Measurements from ENCODE around the gene MED26.

DNA sequence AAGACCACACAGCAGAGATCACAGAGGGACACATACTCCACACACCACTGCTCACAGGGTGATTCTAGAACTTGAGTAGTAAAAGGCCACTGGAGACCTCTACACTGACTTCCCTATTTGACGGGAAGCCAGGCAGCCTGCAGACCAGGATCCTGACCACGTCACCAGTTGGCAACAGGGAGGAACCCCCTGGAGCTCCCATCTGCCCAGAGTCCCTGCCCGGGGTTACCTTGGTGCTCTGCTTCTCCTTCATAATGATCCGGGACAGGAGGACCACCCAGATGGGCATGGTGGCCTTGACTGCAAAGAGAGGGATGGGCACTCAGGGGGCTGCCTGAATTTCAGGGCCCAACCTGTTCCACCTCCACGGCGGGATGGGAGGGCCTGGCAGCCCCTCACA, 56.7 kb downstream of the MED26 start:
- TF ChIP-seq, protein P1, sequence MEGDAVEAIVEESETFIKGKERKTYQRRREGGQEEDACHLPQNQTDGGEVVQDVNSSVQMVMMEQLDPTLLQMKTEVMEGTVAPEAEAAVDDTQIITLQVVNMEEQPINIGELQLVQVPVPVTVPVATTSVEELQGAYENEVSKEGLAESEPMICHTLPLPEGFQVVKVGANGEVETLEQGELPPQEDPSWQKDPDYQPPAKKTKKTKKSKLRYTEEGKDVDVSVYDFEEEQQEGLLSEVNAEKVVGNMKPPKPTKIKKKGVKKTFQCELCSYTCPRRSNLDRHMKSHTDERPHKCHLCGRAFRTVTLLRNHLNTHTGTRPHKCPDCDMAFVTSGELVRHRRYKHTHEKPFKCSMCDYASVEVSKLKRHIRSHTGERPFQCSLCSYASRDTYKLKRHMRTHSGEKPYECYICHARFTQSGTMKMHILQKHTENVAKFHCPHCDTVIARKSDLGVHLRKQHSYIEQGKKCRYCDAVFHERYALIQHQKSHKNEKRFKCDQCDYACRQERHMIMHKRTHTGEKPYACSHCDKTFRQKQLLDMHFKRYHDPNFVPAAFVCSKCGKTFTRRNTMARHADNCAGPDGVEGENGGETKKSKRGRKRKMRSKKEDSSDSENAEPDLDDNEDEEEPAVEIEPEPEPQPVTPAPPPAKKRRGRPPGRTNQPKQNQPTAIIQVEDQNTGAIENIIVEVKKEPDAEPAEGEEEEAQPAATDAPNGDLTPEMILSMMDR (IDR thresholded peaks at IDR 0.05), result no peak
- TF ChIP-seq POLR2A (IDR thresholded peaks at IDR 0.05), result no peak

All from heart left ventricle (tissue), 13 donors.